K562 (cell line): ENCODE measurements around the gene IER3IP1.

Source experiments
- ARID2 ChIP-seq: fragments of 450-650 bp; IDR thresholded peaks from 2 replicates; pipeline ENCODE4 v1.6.1; 2017; ENCODE audit warnings: antibody characterized with exemption, mild to moderate bottlenecking
- CTCF ChIP-seq, 3 experiments: IDR thresholded peaks in 2 of 3; conservative IDR thresholded peaks in 1 of 3; 2 replicates each; pipeline ENCODE4 v1.5.1; 2011 to 2012; ENCODE audit warnings: low read length in 3 of 3, mild to moderate bottlenecking in 3 of 3, control low read depth in 2 of 3, improper control_type of control experiment in 1 of 3, inconsistent platforms in 1 of 3, low read depth in 1 of 3, mixed read lengths in 1 of 3, moderate library complexity in 1 of 3; ENCODE audit not compliant: insufficient read depth in 2 of 3
- KDM4B ChIP-seq, 2 experiments: fragments of 450-650 bp in 1 of 2; sonication (generic) in 1 of 2; IDR thresholded peaks; 2 replicates each; pipeline ENCODE4 v1.6.1; 2016 to 2017; ENCODE audit warnings: borderline replicate concordance in 2 of 2, antibody characterized with exemption in 1 of 2, low read depth in 1 of 2, mild to moderate bottlenecking in 1 of 2
- PPARD ChIP-seq: fragments of 250-450 bp; sonication (Bioruptor Pico); IDR thresholded peaks from 2 replicates; pipeline ENCODE4 v1.8.0; 2022; ENCODE audit warnings: inconsistent platforms, mild to moderate bottlenecking, moderate library complexity

- TF ChIP-seq CTCF (IDR thresholded peaks at IDR 0.05 in 2 of 3, conservative IDR thresholded peaks at IDR 0.05 in 1 of 3; ENCODE audit: insufficient read depth in 2 of 3, low read depth in 1 of 3, low read length in 3 of 3) (no peak), PPARD (CRISPR knock-in tag) (no peak), ARID2 (no peak), KDM4B (IDR thresholded peaks at IDR 0.05; ENCODE audit: borderline replicate concordance in 2 of 2, low read depth in 1 of 2) (no peak)
Observed at GRCh38 chr18:47166294-47166693, 9.9 kb downstream of the IER3IP1 start.
